NCI-H82 treated with DMSO at 0.1 percent for 48 hours (cell line): ENCODE measurements around the gene TIGD4.

Source experiments
- DNase-seq: peaks from one replicate; lab custom pipeline; 2025; ENCODE audit not compliant: unreplicated experiment; lab: John Stamatoyannopoulos, UW

Gene TIGD4

GRCh38 chr4:152779513-152780266 lies at the start of gene TIGD4, which contains the start of gene ARFIP1:
TSS of gene TIGD4 (minus strand) at chr4:152779730. CDS start at chr4:152771004, 8,726 bp downstream.
TSS of gene ARFIP1 (plus strand) at chr4:152779954. CDS start at chr4:152829634, 49,680 bp downstream.
- peak; percentile 78 for DNase-seq

- no peak for DNase-seq
Observed at GRCh38 chr4:152828122-152828521, 48.6 kb upstream of the TIGD4 start.

GRCh38 chr4:152825336-152825735 lies 45.8 kb upstream of the TIGD4 start:
- no peak for DNase-seq

GRCh38 chr4:152824561-152824960 lies 45.0 kb upstream of the TIGD4 start:
- no peak for DNase-seq

DNA sequence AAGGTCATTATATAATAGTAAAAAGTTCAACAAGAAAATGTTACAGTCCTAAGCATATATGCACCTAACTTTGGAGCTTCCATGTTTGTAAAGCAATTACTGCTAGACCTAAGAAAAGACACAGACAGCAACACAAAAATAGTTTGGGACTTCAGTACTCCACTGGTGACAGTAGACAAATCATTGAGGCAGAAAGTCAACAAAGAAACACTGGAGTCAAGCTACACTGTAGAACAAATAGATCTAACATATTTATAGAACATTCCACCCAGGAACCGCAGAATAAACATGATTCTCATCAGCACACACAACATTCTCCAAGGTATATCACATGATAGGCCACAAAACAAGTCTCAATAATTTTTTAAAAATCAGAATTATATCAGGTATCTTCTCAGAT lies 42.8 kb upstream of the TIGD4 start:
- DNase-seq, result no peak

GRCh38 chr4:152820073-152820472 lies 40.5 kb upstream of the TIGD4 start:
- DNase-seq, result no peak

GRCh38 chr4:152819026-152819645 lies 39.6 kb upstream of the TIGD4 start:
- DNase-seq, result no peak

DNA sequence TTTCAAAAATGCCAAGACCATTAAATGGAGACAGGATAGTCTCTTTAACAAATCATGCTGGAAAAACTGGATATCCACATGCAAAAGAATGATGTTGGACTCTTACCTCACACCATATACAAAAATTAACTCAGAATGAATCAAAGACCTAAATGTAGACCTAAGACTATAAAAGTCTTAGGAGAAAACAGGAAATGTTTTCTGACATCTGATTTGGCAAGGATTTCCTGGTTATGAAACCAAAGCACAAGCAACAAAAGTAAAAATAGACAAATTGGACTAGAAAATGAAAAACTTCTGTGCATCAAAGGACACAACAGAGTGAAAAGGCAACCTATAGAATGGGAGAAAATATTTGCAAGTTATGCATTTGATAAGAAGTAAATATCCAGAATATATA lies 37.8 kb upstream of the TIGD4 start:
- no peak for DNase-seq

- DNase-seq, result no peak
Observed at GRCh38 chr4:152815078-152815477, 35.5 kb upstream of the TIGD4 start.

DNA sequence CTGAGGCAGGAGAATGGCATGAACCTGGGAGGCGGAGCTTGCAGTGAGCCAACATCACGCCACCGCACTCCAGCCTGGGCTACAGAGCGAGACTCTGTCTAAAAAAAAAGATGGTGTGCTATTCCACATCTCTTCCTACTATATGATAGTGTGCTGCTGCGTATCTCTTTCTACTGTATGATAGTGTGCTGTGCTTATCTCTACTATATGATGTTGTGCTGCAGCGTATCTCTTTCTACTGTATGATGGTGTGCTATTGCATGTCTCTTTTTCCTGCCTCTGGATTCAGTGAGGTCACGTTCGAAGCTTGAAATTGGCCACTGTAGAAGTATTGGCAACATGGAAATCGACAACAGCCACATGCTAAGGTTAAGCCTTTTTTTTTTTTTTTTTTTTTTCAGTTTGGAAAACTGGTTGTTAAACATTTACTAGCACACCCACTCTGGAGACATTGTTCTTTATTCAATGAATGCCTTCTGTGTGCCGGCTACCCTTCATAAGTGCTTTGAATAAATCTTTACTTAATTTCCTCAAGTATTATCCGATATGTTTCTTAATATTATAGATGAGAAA lies 31.3 kb upstream of the TIGD4 start:
- no peak for DNase-seq

DNA sequence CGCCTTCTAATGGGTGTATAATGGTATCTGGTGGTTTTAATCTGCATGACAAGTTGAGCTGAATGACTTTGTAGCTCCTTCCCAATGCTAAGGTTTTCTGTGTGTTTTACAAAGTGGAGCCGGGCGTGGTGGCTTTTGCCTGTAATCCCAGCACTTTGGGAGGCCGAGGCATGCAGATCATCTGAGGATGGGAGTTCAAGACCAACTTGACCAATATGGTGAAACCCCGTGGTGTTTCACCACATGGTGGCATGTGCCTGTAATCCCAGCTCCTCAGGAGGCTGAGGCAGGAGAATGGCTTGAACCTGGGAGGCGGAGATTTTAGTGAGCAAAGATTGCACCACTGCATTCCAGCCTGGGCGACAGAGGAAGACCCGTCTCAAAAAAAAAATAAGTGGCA lies 29.1 kb upstream of the TIGD4 start:
- DNase-seq, result no peak

- no peak for DNase-seq
Observed at GRCh38 chr4:152807294-152807829, 27.8 kb upstream of the TIGD4 start.

DNA sequence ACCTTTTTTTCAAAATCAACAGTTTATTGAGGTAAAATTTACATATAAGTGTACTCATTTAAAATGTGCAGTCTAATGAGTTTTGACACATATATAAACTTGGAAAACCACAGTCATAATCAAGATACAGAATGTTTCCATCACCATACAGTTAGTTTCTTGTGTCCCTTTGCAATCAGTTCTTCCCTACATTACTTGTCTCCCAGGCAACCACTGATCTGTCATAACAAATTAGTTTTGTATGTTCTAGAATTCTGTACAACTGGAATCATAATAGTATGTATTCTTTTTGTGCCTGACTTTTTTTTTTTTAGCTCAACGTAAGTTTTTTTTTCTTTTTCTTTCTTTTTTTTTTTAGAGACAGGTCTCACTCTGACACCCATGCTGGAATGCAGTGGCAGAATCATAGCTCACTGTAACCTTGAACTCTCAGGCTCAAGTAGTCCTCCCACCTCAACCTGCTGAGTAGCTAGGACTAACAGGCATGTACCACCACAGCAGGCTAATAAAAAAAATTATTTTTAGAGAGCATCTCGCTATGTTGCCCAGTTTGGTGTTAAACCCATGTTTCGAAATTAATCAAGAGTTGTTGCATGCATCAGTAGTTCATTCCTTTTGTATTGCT lies 27.1 kb upstream of the TIGD4 start:
- no peak for DNase-seq

- DNase-seq, result no peak
Observed at GRCh38 chr4:152805818-152806217, 26.3 kb upstream of the TIGD4 start.

- DNase-seq, result no peak
Observed at GRCh38 chr4:152805071-152805650, 25.6 kb upstream of the TIGD4 start.

- DNase-seq, result peak; percentile 8
Observed at GRCh38 chr4:152803541-152803940, 24.0 kb upstream of the TIGD4 start.

GRCh38 chr4:152795891-152796290 lies 16.4 kb upstream of the TIGD4 start:
- DNase-seq, result no peak

- DNase-seq, result peak; percentile 8
Observed at GRCh38 chr4:152786627-152787026, 7.1 kb upstream of the TIGD4 start.

DNA sequence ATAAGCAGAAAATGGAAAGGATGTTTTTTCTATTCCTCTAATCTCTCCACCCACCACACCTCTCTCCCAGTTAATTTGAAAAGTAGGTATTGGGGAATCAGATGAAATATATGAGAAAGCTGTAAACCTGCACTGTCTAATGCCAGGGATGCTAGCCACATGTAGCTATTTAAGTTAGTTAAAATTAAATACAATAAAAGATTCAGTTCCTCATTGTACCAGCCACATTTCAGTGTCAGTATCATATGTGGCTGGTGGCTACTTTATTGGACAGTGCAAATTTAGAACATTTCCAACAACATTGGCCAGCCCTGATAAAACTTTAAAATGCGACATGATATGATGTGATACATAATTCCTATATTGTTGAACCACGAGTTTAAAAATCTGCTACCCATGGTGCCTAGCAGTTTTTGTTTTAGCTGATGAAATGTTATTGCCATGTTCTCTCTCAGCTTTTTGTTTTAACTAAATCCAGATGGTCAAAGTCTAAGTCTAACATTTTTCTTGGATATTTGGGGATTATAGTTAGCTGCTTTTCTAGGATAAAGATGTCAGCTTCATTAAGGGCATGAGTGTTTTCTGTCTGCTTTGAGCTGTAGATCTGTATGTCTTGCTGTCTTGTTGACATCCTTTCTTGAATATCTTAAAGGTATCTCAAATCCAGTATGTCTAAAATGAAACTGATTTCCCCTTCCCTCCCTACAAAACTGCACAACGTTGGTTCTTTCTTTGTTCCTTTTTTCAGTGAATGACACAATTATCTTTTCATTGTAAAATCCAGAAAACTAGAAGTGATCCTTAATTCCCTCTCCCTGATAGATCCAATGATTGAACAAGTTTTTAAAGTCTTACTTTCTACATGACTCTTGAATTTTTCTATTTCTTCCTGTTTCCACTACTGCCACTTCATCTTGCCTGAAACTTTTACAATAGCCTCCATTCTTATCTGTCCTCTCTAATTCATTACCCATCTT lies 6.4 kb upstream of the TIGD4 start:
- no peak for DNase-seq
